GM23248 (cell line): ENCODE data around the gene LMX1B. TPM values are rescaled to one million over a fixed set of nuclear protein-coding genes. Genes with fewer than 3 reads are reported as not detected.

Experiments used
- DNase-seq: peaks from one replicate; pipeline ENCODE4 v3.0.0-alpha.2; 2015
- H2AFZ ChIP-seq: fragments of 200-600 bp; sonication (generic); 2 replicates; pipeline ENCODE4 v1.6.1; 2016; ENCODE audit warnings: antibody characterized with exemption
- H3F3A ChIP-seq: fragments of 200-600 bp; sonication (generic); 2 replicates; pipeline ENCODE4 v1.6.1; 2016; ENCODE audit warnings: mild to moderate bottlenecking, antibody characterized with exemption, mixed run types; ENCODE audit not compliant: insufficient read depth
- H3K27ac ChIP-seq: fragments of 200-600 bp; sonication (generic); 2 replicates; pipeline ENCODE4 v1.5.1; 2016; ENCODE audit warnings: mild to moderate bottlenecking
- H3K27me3 ChIP-seq: fragments of 200-600 bp; sonication (generic); replicated peaks from 2 replicates; pipeline ENCODE4 v1.6.1; 2016; ENCODE audit warnings: mild to moderate bottlenecking; ENCODE audit not compliant: insufficient read depth
- H3K36me3 ChIP-seq: fragments of 200-600 bp; sonication (generic); 2 replicates; pipeline ENCODE4 v1.6.1; 2016; ENCODE audit warnings: low read depth, mild to moderate bottlenecking
- H3K4me1 ChIP-seq: fragments of 200-600 bp; sonication (generic); 2 replicates; pipeline ENCODE4 v1.6.1; 2016; ENCODE audit warnings: mild to moderate bottlenecking; ENCODE audit not compliant: insufficient read depth
- H3K4me2 ChIP-seq: fragments of 200-600 bp; sonication (generic); one replicate; pipeline ENCODE4 v1.6.1; 2016; ENCODE audit warnings: mild to moderate bottlenecking; ENCODE audit not compliant: unreplicated experiment
- H3K4me3 ChIP-seq: fragments of 200-600 bp; sonication (generic); 2 replicates; pipeline ENCODE4 v1.5.1; 2016; ENCODE audit warnings: mild to moderate bottlenecking
- H3K79me2 ChIP-seq: fragments of 200-600 bp; sonication (generic); 2 replicates; pipeline ENCODE4 v1.6.1; 2016; ENCODE audit warnings: mild to moderate bottlenecking; ENCODE audit not compliant: insufficient read depth
- H3K9ac ChIP-seq: fragments of 200-600 bp; sonication (generic); 2 replicates; pipeline ENCODE4 v1.6.1; 2016; ENCODE audit warnings: mild to moderate bottlenecking
- H3K9me2 ChIP-seq: fragments of 200-600 bp; sonication (generic); 2 replicates; pipeline ENCODE4 v1.6.1; 2016; ENCODE audit warnings: mixed run types, mild to moderate bottlenecking, moderate library complexity; ENCODE audit not compliant: insufficient read depth
- H3K9me3 ChIP-seq: fragments of 200-600 bp; sonication (generic); one replicate; pipeline ENCODE4 v1.6.1; 2017; ENCODE audit warnings: low read depth
- H4K20me1 ChIP-seq: fragments of 200-600 bp; sonication (generic); 2 replicates; pipeline ENCODE4 v1.6.0; 2016; ENCODE audit not compliant: insufficient read depth
- EZH2 ChIP-seq: fragments of 200-600 bp; sonication (generic); IDR thresholded peaks from 2 replicates; pipeline ENCODE4 v1.6.1; 2018; ENCODE audit warnings: antibody characterized with exemption, mild to moderate bottlenecking; ENCODE audit not compliant: insufficient read depth, poor library complexity, severe bottlenecking
- EZH2phosphoT487 ChIP-seq: fragments of 200-600 bp; sonication (generic); IDR thresholded peaks from 2 replicates; pipeline ENCODE4 v1.6.1; 2018; ENCODE audit warnings: antibody characterized with exemption, moderate library complexity, mild to moderate bottlenecking, low read depth; ENCODE audit not compliant: insufficient read depth
- WGBS, 2 experiments: methylation state at CpG; one replicate each; pipeline ENCODE4 v1.1.6; 2015 to 2017; ENCODE audit warnings: low lambda C conversion rate in 2 of 2, low coverage in 1 of 2; ENCODE audit errors: missing lambda C conversion rate in 2 of 2; 5-methylcytosine and 5-hydroxymethylcytosine counted together
- in situ Hi-C: fragments of 300-500 bp; cut with MboI; formaldehyde crosslinking; loops from 2 replicates; pipeline ENCODE4 v1.15.0; 2020
- polyA plus RNA-seq: library from polyadenylated mRNA; unstranded; fragments of >200 nt; fragmentation: Nextera tagmentation; extraction: Ambion mirVana; gene quantifications from 2 replicates; pipeline ENCODE4 v1.2.1, GENCODE V29; 2016
- total RNA-seq: library from RNA; depleted of rRNA; stranded (reverse); fragments of >200 nt; shearing (Covaris generic); gene quantifications from 2 replicates; pipeline ENCODE4 v1.2.3, GENCODE V29; 2014

Gene LMX1B
- total and polyA plus RNA-seq, 2 experiments from 2014 or later, result not detected

- Histone ChIP-seq H3K4me3 (no peak overlapping the region), H3K4me1 (no peaks in the 10 kb centered on the region), H3K27ac (no peak overlapping the region), H3K9me3 (no peaks in the 10 kb centered on the region), H3K9ac (no peak overlapping the region), H3K36me3 (no peaks in the 10 kb centered on the region), H3F3A (no peaks in the 10 kb centered on the region), H3K27me3 (peaks cover 37% of the 10 kb centered on the region), H3K9me2 (no peaks in the 10 kb centered on the region), H2AFZ (no peak overlapping the region), H3K4me2 (no peak overlapping the region), H4K20me1 (no peaks in the 10 kb centered on the region), H3K79me2 (no peaks in the 10 kb centered on the region)
- 18 to 21% methylated on average over 8 of the region's 8 CpGs for WGBS, 2 experiments
- DNase-seq, result no peak
- in situ Hi-C loops, result no loop called here
- TF ChIP-seq EZH2, result no peak
- TF ChIP-seq EZH2phosphoT487, result no peak
These were observed 21.3 kb upstream of the LMX1B start for GRCh38 chr9:126592461-126592860.

DNA sequence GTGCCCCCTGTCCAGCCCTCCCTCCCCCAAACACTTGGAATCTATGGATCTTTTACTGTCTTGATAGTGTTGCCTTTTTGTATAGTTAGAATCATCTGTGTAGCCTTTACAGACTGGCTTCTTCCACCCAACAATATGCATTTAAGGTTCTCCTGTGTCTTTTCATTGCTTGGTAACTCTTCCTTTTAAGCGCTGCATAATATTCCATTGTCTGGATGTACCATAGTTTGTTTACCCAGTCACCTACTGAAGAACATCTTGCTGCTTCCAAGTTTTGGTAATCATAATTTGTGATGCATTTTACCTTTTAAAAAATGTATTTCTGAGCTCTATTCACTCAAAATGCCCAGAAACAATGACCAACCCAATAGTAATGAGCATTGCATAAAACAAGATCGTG is 17.7 kb upstream of the LMX1B start:
- H3K9me3 ChIP-seq, result no peaks in the 10 kb centered on the region
- TF ChIP-seq EZH2, result no peak
- no peak for TF ChIP-seq EZH2phosphoT487
- no peak overlapping the region for H2AFZ ChIP-seq
- no peaks in the 10 kb centered on the region for H3K79me2 ChIP-seq
- 48 to 60% methylated on average over 2 of the region's 2 CpGs for WGBS, 2 experiments
- no peaks in the 10 kb centered on the region for H3K36me3 ChIP-seq
- no peak overlapping the region for H3K9ac ChIP-seq
- H3K4me1 ChIP-seq, result no peaks in the 10 kb centered on the region
- H4K20me1 ChIP-seq, result no peaks in the 10 kb centered on the region
- H3K9me2 ChIP-seq, result no peaks in the 10 kb centered on the region
- DNase-seq, result no peak
- no peak overlapping the region for H3K4me2 ChIP-seq
- H3K4me3 ChIP-seq, result no peak overlapping the region
- H3F3A ChIP-seq, result no peaks in the 10 kb centered on the region
- in situ Hi-C loops, result no loop called here
- H3K27me3 ChIP-seq, result peaks cover 34% of the 10 kb centered on the region
- H3K27ac ChIP-seq, result no peak overlapping the region

GRCh38 chr9:126599047-126599650 is 14.6 kb upstream of the LMX1B start:
- H3K4me2 ChIP-seq, result no peak overlapping the region
- H3K4me3 ChIP-seq, result no peak overlapping the region
- H3K27ac ChIP-seq, result no peak overlapping the region
- no peaks in the 10 kb centered on the region for H3K79me2 ChIP-seq
- no peaks in the 10 kb centered on the region for H3K4me1 ChIP-seq
- H4K20me1 ChIP-seq, result no peaks in the 10 kb centered on the region
- no peak overlapping the region for H2AFZ ChIP-seq
- WGBS, 2 experiments, result 50% methylated on average over 11 of the region's 11 CpGs
- H3K9me3 ChIP-seq, result no peaks in the 10 kb centered on the region
- no peak for TF ChIP-seq EZH2
- H3K9ac ChIP-seq, result no peak overlapping the region
- no peaks in the 10 kb centered on the region for H3K36me3 ChIP-seq
- DNase-seq, result no peak
- H3K9me2 ChIP-seq, result no peaks in the 10 kb centered on the region
- in situ Hi-C loops, result no loop called here
- peaks cover 27% of the 10 kb centered on the region for H3K27me3 ChIP-seq
- H3F3A ChIP-seq, result no peaks in the 10 kb centered on the region

- Histone ChIP-seq H3K79me2 (no peaks in the 10 kb centered on the region), H3K4me2 (no peak overlapping the region), H3K9me3 (no peaks in the 10 kb centered on the region), H3K27ac (no peak overlapping the region), H3K4me1 (no peaks in the 10 kb centered on the region), H3K36me3 (no peaks in the 10 kb centered on the region), H3K4me3 (no peak overlapping the region), H2AFZ (no peak overlapping the region), H3K27me3 (peaks cover 7% of the 10 kb centered on the region; the same call in 1 of the 2 replicates), H3K9ac (no peak overlapping the region), H3F3A (no peaks in the 10 kb centered on the region), H4K20me1 (no peaks in the 10 kb centered on the region), H3K9me2 (no peaks in the 10 kb centered on the region)
- 40 to 42% methylated on average over 17 of the region's 17 CpGs for WGBS, 2 experiments
- no peak for TF ChIP-seq EZH2phosphoT487
- TF ChIP-seq EZH2, result no peak
- in situ Hi-C loops, result loop anchor here (10.0 kb wide), 1 partner anchor 180 kb away; no protein-coding TSS in a partner anchor
- DNase-seq, result no peak
These were observed 9.4 kb upstream of the LMX1B start for GRCh38 chr9:126604059-126605055.
